Measurements from ENCODE around the gene ZNF22.

DNA sequence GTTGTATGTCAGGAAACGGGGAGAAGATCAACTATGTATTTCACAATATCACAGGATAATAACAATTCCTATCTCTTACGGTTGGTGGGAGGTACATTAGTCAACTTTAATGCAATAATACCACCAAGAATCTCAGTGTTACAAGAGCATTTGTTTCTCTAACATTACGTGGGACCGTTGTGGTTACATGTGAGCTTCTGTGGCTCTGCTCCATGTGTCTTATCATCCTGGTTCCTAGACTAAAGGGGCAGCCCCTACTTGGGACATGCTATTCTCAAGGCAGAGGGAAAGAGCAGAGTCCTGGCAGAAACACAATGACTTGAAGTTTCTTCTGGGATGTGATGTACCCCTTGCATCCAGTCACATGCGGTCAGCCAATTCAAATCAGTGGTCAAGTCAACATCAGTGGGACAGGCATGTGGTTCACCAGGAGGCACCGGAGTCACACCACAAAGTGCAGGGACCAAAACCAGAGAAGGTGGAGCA lies 2.5 kb upstream of the ZNF22 start:
- TF ChIP-seq, protein P1, sequence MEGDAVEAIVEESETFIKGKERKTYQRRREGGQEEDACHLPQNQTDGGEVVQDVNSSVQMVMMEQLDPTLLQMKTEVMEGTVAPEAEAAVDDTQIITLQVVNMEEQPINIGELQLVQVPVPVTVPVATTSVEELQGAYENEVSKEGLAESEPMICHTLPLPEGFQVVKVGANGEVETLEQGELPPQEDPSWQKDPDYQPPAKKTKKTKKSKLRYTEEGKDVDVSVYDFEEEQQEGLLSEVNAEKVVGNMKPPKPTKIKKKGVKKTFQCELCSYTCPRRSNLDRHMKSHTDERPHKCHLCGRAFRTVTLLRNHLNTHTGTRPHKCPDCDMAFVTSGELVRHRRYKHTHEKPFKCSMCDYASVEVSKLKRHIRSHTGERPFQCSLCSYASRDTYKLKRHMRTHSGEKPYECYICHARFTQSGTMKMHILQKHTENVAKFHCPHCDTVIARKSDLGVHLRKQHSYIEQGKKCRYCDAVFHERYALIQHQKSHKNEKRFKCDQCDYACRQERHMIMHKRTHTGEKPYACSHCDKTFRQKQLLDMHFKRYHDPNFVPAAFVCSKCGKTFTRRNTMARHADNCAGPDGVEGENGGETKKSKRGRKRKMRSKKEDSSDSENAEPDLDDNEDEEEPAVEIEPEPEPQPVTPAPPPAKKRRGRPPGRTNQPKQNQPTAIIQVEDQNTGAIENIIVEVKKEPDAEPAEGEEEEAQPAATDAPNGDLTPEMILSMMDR (conservative IDR thresholded peaks at IDR 0.05; ENCODE audit: low read depth, low read length), result no peak
- TF ChIP-seq MXI1 (IDR thresholded peaks at IDR 0.05; ENCODE audit: borderline replicate concordance, low read depth, low read length), result no peak
- no peak for TF ChIP-seq RCOR1 (IDR thresholded peaks at IDR 0.05; ENCODE audit: insufficient replicate concordance, low read length)
- TF ChIP-seq RFX5 (IDR thresholded peaks at IDR 0.05; ENCODE audit: low read depth, low read length), result no peak
- TF ChIP-seq POLR2A (IDR thresholded peaks at IDR 0.05; ENCODE audit: low read depth, low read length), result no peak
- TF ChIP-seq, protein P2, sequence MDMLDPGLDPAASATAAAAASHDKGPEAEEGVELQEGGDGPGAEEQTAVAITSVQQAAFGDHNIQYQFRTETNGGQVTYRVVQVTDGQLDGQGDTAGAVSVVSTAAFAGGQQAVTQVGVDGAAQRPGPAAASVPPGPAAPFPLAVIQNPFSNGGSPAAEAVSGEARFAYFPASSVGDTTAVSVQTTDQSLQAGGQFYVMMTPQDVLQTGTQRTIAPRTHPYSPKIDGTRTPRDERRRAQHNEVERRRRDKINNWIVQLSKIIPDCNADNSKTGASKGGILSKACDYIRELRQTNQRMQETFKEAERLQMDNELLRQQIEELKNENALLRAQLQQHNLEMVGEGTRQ (IDR thresholded peaks at IDR 0.05; ENCODE audit: low read depth, low read length), result no peak
- peak; percentile 89 for TF ChIP-seq CEBPB (IDR thresholded peaks at IDR 0.05; ENCODE audit: low read depth, low read length)
- no peak for TF ChIP-seq MAZ (IDR thresholded peaks at IDR 0.05; ENCODE audit: borderline replicate concordance, low read depth, low read length)
- TF ChIP-seq MAFK (IDR thresholded peaks at IDR 0.05; ENCODE audit: low read depth, low read length), result no peak

Measured in IMR-90 (cell line).